ENCODE data around the gene CPS1. TPM values are rescaled to one million over a fixed set of nuclear protein-coding genes. Genes with fewer than 3 reads are reported as not detected.

Gene CPS1
- total RNA-seq, 1 experiment from 2014 or later: 20.6 TPM

- H3K4me3 Mint-ChIP-seq (ENCODE audit: unreplicated experiment): no peak overlapping the region
- DNase-seq (ENCODE audit: unreplicated experiment): no peak
- ChIA-PET POLR2A (no interaction called here), CTCF (no interaction called here)
- H3K27ac Mint-ChIP-seq (ENCODE audit: low read depth, unreplicated experiment): no peak overlapping the region
- TF ChIP-seq CTCF (IDR thresholded peaks at IDR 0.05; ENCODE audit: unreplicated experiment): no peak
- H3K4me1 Mint-ChIP-seq (ENCODE audit: insufficient read depth, unreplicated experiment): no peaks in the 10 kb centered on the region
- BruUV-seq (replicated peaks): no TSS peak
- H3K27me3 Mint-ChIP-seq (ENCODE audit: insufficient read depth, unreplicated experiment): no peaks in the 10 kb centered on the region
- intact Hi-C loops (cut with micrococcal nuclease): no loop called here
- no peaks in the 10 kb centered on the region for H3K9me3 Mint-ChIP-seq (ENCODE audit: unreplicated experiment)
- H3K36me3 Mint-ChIP-seq (ENCODE audit: insufficient read depth, unreplicated experiment): peaks cover 7% of the 10 kb centered on the region
Measured at GRCh38 chr2:210681491-210681890, 125.1 kb downstream of the CPS1 start.

GRCh38 chr2:210686401-210686800, 130.0 kb downstream of the CPS1 start:
- H3K27ac Mint-ChIP-seq (ENCODE audit: low read depth, unreplicated experiment): no peak overlapping the region
- POLR2A ChIA-PET: no interaction called here
- TF ChIP-seq CTCF (IDR thresholded peaks at IDR 0.05; ENCODE audit: unreplicated experiment): no peak
- no peaks in the 10 kb centered on the region for H3K27me3 Mint-ChIP-seq (ENCODE audit: insufficient read depth, unreplicated experiment)
- BruUV-seq (replicated peaks): no TSS peak
- DNase-seq (ENCODE audit: unreplicated experiment): no peak
- no peaks in the 10 kb centered on the region for H3K9me3 Mint-ChIP-seq (ENCODE audit: unreplicated experiment)
- intact Hi-C loops (cut with micrococcal nuclease): no loop called here
- CTCF ChIA-PET: no interaction called here
- H3K4me3 Mint-ChIP-seq (ENCODE audit: unreplicated experiment): no peak overlapping the region
- no peaks in the 10 kb centered on the region for H3K36me3 Mint-ChIP-seq (ENCODE audit: insufficient read depth, unreplicated experiment)
- H3K4me1 Mint-ChIP-seq (ENCODE audit: insufficient read depth, unreplicated experiment): no peaks in the 10 kb centered on the region

GRCh38 chr2:210687786-210688470, 131.5 kb downstream of the CPS1 start:
- POLR2A ChIA-PET: no interaction called here
- no TSS peak for BruUV-seq (replicated peaks)
- Mint-ChIP-seq H3K36me3 (ENCODE audit: insufficient read depth, unreplicated experiment) (no peaks in the 10 kb centered on the region), H3K27ac (ENCODE audit: low read depth, unreplicated experiment) (no peak overlapping the region), H3K4me1 (ENCODE audit: insufficient read depth, unreplicated experiment) (no peaks in the 10 kb centered on the region), H3K9me3 (ENCODE audit: unreplicated experiment) (no peaks in the 10 kb centered on the region), H3K27me3 (ENCODE audit: insufficient read depth, unreplicated experiment) (no peaks in the 10 kb centered on the region), H3K4me3 (ENCODE audit: unreplicated experiment) (no peak overlapping the region)
- no peak for TF ChIP-seq CTCF (IDR thresholded peaks at IDR 0.05; ENCODE audit: unreplicated experiment)
- intact Hi-C loops (cut with micrococcal nuclease): no loop called here
- DNase-seq (ENCODE audit: unreplicated experiment): no peak
- CTCF ChIA-PET: interaction anchor here (0.6 kb wide), 1 partner anchor 49 kb away, joined by 4 read pairs; no protein-coding TSS in a partner anchor

- TF ChIP-seq CTCF (IDR thresholded peaks at IDR 0.05; ENCODE audit: unreplicated experiment): no peak
- H3K4me1 Mint-ChIP-seq (ENCODE audit: insufficient read depth, unreplicated experiment): no peaks in the 10 kb centered on the region
- no peak overlapping the region for H3K4me3 Mint-ChIP-seq (ENCODE audit: unreplicated experiment)
- BruUV-seq (replicated peaks): no TSS peak
- no peaks in the 10 kb centered on the region for H3K36me3 Mint-ChIP-seq (ENCODE audit: insufficient read depth, unreplicated experiment)
- peaks cover 10% of the 10 kb centered on the region for H3K27me3 Mint-ChIP-seq (ENCODE audit: insufficient read depth, unreplicated experiment)
- no peaks in the 10 kb centered on the region for H3K9me3 Mint-ChIP-seq (ENCODE audit: unreplicated experiment)
- intact Hi-C loops (cut with micrococcal nuclease): no loop called here
- ChIA-PET CTCF (no interaction called here), POLR2A (no interaction called here)
- DNase-seq (ENCODE audit: unreplicated experiment): no peak
- no peak overlapping the region for H3K27ac Mint-ChIP-seq (ENCODE audit: low read depth, unreplicated experiment)
Measured at GRCh38 chr2:210707900-210708299, 151.5 kb downstream of the CPS1 start.

All from MCF 10A (cell line).